ENCODE results near the gene MED15.

DNA sequence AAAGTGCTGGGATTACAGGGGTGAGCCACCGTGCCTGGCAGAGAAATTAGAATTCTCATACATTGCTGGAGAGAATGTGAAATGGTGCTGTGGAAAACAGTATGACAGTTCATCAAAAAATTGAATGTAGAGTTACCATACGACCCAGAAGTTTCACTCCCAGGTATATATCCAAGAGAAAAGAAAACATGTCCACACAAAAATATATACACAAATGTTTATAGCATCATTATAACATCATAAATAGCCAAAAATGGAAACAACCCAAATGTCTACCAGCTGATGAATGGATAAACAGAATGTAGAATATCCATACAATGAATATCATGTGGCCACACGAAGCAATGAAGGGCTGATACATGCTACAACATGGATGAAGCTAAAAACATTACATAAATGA lies 34.6 kb downstream of the MED15 start:
- TF ChIP-seq HDAC2 (IDR thresholded peaks at IDR 0.05) (no peak), CEBPB (IDR thresholded peaks at IDR 0.05) (no peak), POLR2A (IDR thresholded peaks at IDR 0.05; ENCODE audit: low read length) (no peak), KDM5A (IDR thresholded peaks at IDR 0.05) (no peak), PHF8 (IDR thresholded peaks at IDR 0.05; ENCODE audit: borderline replicate concordance, low read depth) (no peak), EP300 (IDR thresholded peaks at IDR 0.05) (no peak), MAZ (IDR thresholded peaks at IDR 0.05; ENCODE audit: borderline replicate concordance, low read depth, low read length) (no peak), RAD21 (conservative IDR thresholded peaks at IDR 0.05 in 1 of 2, IDR thresholded peaks at IDR 0.05 in 1 of 2) (no peak), MYC (IDR thresholded peaks at IDR 0.05; ENCODE audit: borderline replicate concordance, low read length) (no peak)
- TF ChIP-seq, protein P1, sequence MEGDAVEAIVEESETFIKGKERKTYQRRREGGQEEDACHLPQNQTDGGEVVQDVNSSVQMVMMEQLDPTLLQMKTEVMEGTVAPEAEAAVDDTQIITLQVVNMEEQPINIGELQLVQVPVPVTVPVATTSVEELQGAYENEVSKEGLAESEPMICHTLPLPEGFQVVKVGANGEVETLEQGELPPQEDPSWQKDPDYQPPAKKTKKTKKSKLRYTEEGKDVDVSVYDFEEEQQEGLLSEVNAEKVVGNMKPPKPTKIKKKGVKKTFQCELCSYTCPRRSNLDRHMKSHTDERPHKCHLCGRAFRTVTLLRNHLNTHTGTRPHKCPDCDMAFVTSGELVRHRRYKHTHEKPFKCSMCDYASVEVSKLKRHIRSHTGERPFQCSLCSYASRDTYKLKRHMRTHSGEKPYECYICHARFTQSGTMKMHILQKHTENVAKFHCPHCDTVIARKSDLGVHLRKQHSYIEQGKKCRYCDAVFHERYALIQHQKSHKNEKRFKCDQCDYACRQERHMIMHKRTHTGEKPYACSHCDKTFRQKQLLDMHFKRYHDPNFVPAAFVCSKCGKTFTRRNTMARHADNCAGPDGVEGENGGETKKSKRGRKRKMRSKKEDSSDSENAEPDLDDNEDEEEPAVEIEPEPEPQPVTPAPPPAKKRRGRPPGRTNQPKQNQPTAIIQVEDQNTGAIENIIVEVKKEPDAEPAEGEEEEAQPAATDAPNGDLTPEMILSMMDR (IDR thresholded peaks at IDR 0.05), result no peak
- TF ChIP-seq, protein P2, sequence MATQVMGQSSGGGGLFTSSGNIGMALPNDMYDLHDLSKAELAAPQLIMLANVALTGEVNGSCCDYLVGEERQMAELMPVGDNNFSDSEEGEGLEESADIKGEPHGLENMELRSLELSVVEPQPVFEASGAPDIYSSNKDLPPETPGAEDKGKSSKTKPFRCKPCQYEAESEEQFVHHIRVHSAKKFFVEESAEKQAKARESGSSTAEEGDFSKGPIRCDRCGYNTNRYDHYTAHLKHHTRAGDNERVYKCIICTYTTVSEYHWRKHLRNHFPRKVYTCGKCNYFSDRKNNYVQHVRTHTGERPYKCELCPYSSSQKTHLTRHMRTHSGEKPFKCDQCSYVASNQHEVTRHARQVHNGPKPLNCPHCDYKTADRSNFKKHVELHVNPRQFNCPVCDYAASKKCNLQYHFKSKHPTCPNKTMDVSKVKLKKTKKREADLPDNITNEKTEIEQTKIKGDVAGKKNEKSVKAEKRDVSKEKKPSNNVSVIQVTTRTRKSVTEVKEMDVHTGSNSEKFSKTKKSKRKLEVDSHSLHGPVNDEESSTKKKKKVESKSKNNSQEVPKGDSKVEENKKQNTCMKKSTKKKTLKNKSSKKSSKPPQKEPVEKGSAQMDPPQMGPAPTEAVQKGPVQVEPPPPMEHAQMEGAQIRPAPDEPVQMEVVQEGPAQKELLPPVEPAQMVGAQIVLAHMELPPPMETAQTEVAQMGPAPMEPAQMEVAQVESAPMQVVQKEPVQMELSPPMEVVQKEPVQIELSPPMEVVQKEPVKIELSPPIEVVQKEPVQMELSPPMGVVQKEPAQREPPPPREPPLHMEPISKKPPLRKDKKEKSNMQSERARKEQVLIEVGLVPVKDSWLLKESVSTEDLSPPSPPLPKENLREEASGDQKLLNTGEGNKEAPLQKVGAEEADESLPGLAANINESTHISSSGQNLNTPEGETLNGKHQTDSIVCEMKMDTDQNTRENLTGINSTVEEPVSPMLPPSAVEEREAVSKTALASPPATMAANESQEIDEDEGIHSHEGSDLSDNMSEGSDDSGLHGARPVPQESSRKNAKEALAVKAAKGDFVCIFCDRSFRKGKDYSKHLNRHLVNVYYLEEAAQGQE (IDR thresholded peaks at IDR 0.05), result no peak
- TF ChIP-seq, protein P3, sequence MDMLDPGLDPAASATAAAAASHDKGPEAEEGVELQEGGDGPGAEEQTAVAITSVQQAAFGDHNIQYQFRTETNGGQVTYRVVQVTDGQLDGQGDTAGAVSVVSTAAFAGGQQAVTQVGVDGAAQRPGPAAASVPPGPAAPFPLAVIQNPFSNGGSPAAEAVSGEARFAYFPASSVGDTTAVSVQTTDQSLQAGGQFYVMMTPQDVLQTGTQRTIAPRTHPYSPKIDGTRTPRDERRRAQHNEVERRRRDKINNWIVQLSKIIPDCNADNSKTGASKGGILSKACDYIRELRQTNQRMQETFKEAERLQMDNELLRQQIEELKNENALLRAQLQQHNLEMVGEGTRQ (IDR thresholded peaks at IDR 0.05), result no peak
- TF ChIP-seq, protein P4, sequence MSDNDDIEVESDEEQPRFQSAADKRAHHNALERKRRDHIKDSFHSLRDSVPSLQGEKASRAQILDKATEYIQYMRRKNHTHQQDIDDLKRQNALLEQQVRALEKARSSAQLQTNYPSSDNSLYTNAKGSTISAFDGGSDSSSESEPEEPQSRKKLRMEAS (IDR thresholded peaks at IDR 0.05), result no peak

Measured in A549 (cell line).